RWPE2 (cell line): ENCODE data around the gene BMAL1.

Experiments
- ATAC-seq: fragments of 200-7000 bp; cut with Tn5 transposase; 3 replicates; pipeline ENCODE4 v1.9.1; 2021; ENCODE audit warnings: low read depth
- DNase-seq: peaks from one replicate; pipeline ENCODE4 v3.0.0-alpha.2; 2020; ENCODE audit warnings: low spot score
- H3K27ac ChIP-seq: fragments of 450-650 bp; 2 replicates; pipeline ENCODE4 v1.5.1; 2017; ENCODE audit warnings: mild to moderate bottlenecking; ENCODE audit not compliant: poor library complexity, severe bottlenecking
- H3K27me3 ChIP-seq: fragments of 250-450 bp; sonication (Bioruptor Pico); 2 replicates; pipeline ENCODE4 v1.5.1; 2021; ENCODE audit warnings: mild to moderate bottlenecking, moderate library complexity; ENCODE audit not compliant: insufficient read depth, poor library complexity, severe bottlenecking
- H3K36me3 ChIP-seq: fragments of 250-450 bp; sonication (Bioruptor Pico); 2 replicates; pipeline ENCODE4 v1.5.1; 2020; ENCODE audit warnings: low read depth, mild to moderate bottlenecking, moderate library complexity
- H3K4me1 ChIP-seq: fragments of 250-450 bp; sonication (Bioruptor Pico); 2 replicates; pipeline ENCODE4 v1.5.1; 2021; ENCODE audit warnings: mild to moderate bottlenecking, moderate library complexity; ENCODE audit not compliant: insufficient read depth, poor library complexity, severe bottlenecking
- H3K4me3 ChIP-seq: fragments of 250-450 bp; sonication (Bioruptor Pico); 2 replicates; pipeline ENCODE4 v1.5.1; 2021; ENCODE audit warnings: mild to moderate bottlenecking, moderate library complexity; ENCODE audit not compliant: severe bottlenecking
- H3K9me3 ChIP-seq: fragments of 250-450 bp; sonication (Bioruptor Pico); 2 replicates; pipeline ENCODE4 v1.5.1; 2021; ENCODE audit warnings: mild to moderate bottlenecking, moderate library complexity; ENCODE audit not compliant: severe bottlenecking
- TF ChIP-seq, protein P1 (sequence below): fragments of 450-650 bp; IDR thresholded peaks from one replicate; pipeline ENCODE4 v1.5.1; 2017; ENCODE audit warnings: mild to moderate bottlenecking, moderate library complexity; ENCODE audit not compliant: poor library complexity, severe bottlenecking

Gene BMAL1

DNA sequence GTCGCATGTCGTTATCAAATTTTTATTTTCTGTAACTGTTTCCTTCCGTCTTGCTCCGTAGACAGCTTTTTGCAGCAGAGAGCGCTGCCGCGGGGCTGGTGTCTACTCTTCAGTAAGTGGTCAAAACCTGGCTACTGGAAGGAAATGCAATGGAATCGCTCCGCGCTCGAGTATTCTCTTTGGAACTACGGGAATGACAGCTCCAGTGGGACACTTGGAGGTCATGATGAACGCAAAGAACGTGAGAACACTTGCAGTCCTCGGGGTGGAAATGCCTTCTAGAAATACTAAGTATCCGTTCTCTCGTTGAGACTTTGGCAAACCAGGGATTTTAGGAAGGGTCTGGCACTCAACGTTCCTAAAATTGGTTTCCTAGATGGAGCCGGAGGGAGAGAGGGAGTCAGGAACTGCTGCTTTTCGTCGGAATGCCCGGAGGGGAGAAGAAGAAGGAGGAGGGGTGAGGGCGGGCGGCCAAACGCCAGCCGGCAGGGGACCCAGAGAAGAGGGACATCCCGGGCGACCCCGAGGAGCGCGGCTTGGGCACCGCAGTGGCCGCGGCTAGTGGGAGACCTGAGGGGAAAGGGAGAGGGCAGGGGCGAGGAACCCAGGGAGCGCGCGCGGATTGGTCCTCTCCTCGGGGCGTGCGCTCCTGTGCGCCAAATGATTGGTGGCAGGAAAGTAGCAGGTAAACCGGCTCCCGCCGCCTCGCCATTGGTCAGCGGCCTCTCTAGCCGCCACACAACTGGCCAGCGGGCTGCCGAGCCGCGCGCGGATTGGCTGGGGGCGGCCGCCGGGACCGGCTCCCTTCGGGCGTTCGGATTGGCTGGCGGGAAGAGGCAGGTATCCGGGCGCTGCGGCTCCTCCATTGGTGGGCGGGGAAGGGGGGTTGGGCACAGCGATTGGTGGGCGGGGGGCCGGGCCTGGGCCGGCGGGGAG lies 490 bp upstream of the BMAL1 start:
- H3K27ac ChIP-seq: peak overlapping the region; percentile 84
- ATAC-seq: peak; percentile 93
- H3K4me1 ChIP-seq: peaks cover 13% of the 10 kb centered on the region
- peak; percentile 99 for DNase-seq
- no peaks in the 10 kb centered on the region for H3K36me3 ChIP-seq
- H3K9me3 ChIP-seq: no peaks in the 10 kb centered on the region
- TF ChIP-seq, protein P1, sequence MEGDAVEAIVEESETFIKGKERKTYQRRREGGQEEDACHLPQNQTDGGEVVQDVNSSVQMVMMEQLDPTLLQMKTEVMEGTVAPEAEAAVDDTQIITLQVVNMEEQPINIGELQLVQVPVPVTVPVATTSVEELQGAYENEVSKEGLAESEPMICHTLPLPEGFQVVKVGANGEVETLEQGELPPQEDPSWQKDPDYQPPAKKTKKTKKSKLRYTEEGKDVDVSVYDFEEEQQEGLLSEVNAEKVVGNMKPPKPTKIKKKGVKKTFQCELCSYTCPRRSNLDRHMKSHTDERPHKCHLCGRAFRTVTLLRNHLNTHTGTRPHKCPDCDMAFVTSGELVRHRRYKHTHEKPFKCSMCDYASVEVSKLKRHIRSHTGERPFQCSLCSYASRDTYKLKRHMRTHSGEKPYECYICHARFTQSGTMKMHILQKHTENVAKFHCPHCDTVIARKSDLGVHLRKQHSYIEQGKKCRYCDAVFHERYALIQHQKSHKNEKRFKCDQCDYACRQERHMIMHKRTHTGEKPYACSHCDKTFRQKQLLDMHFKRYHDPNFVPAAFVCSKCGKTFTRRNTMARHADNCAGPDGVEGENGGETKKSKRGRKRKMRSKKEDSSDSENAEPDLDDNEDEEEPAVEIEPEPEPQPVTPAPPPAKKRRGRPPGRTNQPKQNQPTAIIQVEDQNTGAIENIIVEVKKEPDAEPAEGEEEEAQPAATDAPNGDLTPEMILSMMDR: no peak
- peak overlapping the region; percentile 96 for H3K4me3 ChIP-seq
- H3K27me3 ChIP-seq: no peaks in the 10 kb centered on the region

DNA sequence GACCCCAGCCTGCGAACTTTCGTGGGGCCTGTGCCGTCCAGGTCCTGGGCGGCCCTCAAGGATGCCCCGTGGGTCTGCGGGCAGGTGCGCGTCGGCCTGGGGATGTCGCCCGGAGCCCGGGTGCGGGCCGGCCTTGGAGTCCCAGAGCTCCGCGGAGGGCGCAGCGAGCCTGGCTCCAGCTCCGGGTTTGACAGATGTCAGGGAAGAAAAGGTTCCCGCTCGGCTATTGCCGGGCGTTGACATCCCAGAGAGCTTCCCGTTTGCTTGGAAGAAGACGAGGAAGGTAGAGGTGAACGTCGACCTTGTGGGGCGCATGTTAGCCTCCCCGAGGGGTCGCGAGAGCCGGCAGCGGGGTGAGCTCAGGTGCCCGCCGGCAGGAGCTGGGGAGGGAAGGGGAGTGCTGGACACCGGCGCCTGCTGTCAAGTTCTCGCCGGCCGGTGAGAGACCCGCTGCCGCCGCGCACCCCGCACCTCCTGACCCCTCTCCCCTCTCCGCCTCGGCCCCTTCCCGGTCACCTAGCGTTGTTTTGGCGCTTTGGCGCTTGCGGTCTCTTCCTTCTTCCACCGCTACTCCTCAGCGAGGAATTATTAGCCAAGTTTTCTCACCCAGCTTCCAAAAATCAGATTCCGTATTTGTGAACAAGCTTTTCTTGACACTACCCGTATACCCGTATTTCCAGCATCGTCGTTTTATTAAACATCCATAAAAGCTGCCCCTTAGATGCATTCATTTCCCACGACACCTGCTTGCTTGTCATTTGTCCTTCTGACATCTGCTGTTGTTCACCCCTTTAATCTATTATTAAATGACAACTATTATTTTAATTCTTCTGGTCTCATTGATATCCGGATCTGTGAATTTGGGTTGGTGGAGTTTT lies 1.3 kb downstream of the BMAL1 start:
- H3K4me3 ChIP-seq: peak overlapping the region; percentile 96
- H3K36me3 ChIP-seq: no peaks in the 10 kb centered on the region
- H3K4me1 ChIP-seq: peaks cover 13% of the 10 kb centered on the region
- peak overlapping the region; percentile 84 for H3K27ac ChIP-seq
- H3K27me3 ChIP-seq: no peaks in the 10 kb centered on the region
- ATAC-seq (peak; percentile 0; the same call in 2 of the 3 replicates), DNase-seq (no peak)
- H3K9me3 ChIP-seq: no peaks in the 10 kb centered on the region
- TF ChIP-seq, protein P1: no peak

DNA sequence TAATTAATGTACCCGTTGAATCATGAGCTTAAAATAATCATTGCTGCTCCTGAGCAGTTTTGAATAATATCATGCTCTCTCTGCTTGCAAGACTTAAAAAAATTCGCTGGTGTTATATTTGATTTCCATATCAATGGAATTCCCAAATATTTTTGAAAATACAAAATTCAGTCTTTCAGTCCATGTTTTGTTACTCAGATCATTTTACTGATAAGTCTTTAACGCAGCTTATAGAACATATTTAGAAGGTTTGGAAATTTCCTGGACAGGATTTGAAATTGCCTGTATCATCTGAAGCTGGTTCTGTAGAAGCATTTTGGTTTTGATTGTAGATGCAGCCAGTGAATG lies 1.9 kb downstream of the BMAL1 start:
- no peaks in the 10 kb centered on the region for H3K27me3 ChIP-seq
- peaks cover 13% of the 10 kb centered on the region for H3K4me1 ChIP-seq
- no peaks in the 10 kb centered on the region for H3K36me3 ChIP-seq
- no peaks in the 10 kb centered on the region for H3K9me3 ChIP-seq
- peak overlapping the region; percentile 96 for H3K4me3 ChIP-seq
- DNase-seq: no peak
- TF ChIP-seq, protein P1: no peak
- ATAC-seq: no peak
- no peak overlapping the region for H3K27ac ChIP-seq

DNA sequence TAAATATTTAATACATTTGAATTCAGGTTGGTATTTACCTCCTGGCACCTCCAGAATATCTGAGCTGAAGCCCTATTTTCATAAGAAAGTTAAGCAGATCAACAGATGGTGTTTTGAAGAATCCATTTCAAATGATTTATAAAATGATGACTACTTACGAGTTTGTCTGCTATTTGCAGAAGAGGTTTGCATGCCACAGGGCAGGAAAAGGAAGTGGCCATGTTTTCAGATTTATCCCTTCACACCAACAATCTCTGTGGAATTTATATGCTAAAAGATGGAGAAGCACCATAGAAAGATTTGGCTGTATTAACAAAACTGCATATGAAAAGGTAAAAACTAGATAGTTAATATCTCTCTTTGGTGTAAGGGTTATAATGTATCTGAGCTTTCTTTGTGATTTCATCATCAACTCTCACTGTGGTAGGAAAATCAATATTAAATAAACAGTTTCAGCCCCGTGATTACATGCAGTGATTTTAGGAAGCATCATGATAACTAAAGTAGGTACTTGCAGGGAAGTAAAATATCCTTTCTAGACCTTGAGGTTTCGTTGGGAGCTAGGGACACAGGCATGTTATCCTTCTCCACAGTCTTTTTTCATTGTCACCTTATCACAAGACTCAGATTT lies 2.6 kb downstream of the BMAL1 start:
- Histone ChIP-seq H3K4me3 (no peak overlapping the region), H3K27me3 (no peaks in the 10 kb centered on the region), H3K9me3 (no peaks in the 10 kb centered on the region), H3K4me1 (peaks cover 13% of the 10 kb centered on the region), H3K36me3 (no peaks in the 10 kb centered on the region), H3K27ac (no peak overlapping the region)
- TF ChIP-seq, protein P1: no peak
- ATAC-seq (no peak), DNase-seq (no peak)
